Bronchial epithelial cell (primary cell): Measurements from ENCODE around the gene EMC10. TPM values are rescaled to one million over a fixed set of nuclear protein-coding genes. Genes with fewer than 3 reads are reported as not detected.
"Not testable (repeated sequence)": the region's sequence is repeated elsewhere in the genome, so short reads cannot be mapped to it uniquely, and the experiment has no call there.

Source experiments
- DNase-seq: peaks from one replicate; pipeline ENCODE4 v3.0.0-alpha.2; 2010; ENCODE audit warnings: low read depth
- FAIRE-seq: peaks from 2 replicates; lab custom pipeline; 2011; peaks lifted over from hg19 to GRCh38; lab: Jason Lieb, UNC
- H3K27me3 ChIP-seq: 2 replicates; pipeline ENCODE4 v1.5.1; 2011; ENCODE audit warnings: low read length; ENCODE audit not compliant: control insufficient read depth, insufficient read depth
- H3K36me3 ChIP-seq: 2 replicates; pipeline ENCODE4 v1.5.1; 2011; ENCODE audit warnings: low read length; ENCODE audit not compliant: control insufficient read depth, insufficient read depth
- H3K4me3 ChIP-seq: 2 replicates; pipeline ENCODE4 v1.5.1; 2011; ENCODE audit warnings: mild to moderate bottlenecking, low read depth, low read length, control low read depth
- CTCF ChIP-seq: IDR thresholded peaks from 2 replicates; pipeline ENCODE4 v1.5.1; 2011; ENCODE audit warnings: mild to moderate bottlenecking, moderate library complexity, low read length, control low read depth, inconsistent platforms; ENCODE audit not compliant: insufficient read depth, severe bottlenecking
- total RNA-seq: library from RNA; depleted of rRNA; stranded (reverse); fragments of >200 nt; gene quantifications from 2 replicates; pipeline ENCODE4 v1.2.1, GENCODE V29; 2014

EMC10 gene
- total RNA-seq, 1 donor from 2014 or later: 24.7 TPM

GRCh38 chr19:50435221-50435620 lies 41.1 kb upstream of the EMC10 start:
- no peak for TF ChIP-seq CTCF
- DNase-seq (no peak), FAIRE-seq (no peak)
- Histone ChIP-seq H3K27me3 (no peaks in the 10 kb centered on the region), H3K36me3 (no peaks in the 10 kb centered on the region), H3K4me3 (no peak overlapping the region)

DNA sequence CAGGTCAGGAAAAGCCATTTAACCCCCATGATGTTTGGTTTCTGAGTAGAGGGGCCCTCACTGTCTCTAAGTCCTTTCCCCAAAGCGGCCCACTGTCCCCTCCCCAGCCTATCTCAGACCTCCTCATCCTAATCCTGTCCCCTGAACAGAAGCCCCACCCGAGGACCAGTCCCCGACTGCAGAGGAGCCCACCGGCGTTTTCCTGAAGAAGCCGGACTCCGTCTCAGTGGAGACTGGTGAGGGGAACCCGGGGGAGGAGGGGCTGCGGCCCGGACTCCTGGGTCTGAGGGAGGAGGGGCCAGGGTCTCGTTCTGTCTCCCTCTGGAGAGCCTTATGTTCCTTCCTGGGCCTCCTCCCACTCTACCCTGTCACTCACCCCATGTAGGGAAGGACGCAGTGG lies 40.7 kb upstream of the EMC10 start:
- DNase-seq (no peak), FAIRE-seq (no peak)
- Histone ChIP-seq H3K4me3 (no peak overlapping the region), H3K27me3 (no peaks in the 10 kb centered on the region), H3K36me3 (no peaks in the 10 kb centered on the region)
- no peak for TF ChIP-seq CTCF

DNA sequence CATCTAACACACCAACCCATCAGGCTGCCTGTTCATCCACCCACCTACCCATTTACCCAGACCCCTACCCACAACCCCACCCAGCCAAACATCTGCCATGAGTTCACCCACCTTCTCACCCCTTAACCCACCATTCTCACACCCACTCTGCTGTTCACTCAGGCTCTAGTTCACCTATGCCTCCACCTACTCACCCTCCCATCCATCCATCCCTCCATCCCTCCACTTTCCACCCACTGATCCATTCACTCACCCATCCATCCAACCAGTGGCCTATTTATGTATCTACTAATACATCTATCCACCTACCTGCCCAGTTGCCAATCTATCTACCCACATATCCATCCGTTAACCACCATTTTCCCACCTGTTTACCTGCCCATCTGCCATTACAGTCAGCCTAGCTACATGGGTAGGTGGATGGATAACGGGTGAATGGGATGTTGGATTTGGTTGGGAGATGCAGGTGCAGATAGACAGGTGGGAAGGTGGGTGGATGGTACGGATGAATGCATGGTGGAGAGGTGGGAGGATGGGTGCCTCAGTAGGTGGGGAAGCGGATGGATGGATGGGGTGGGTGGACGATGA lies 38.4 kb upstream of the EMC10 start:
- Histone ChIP-seq H3K36me3 (no peaks in the 10 kb centered on the region), H3K27me3 (no peaks in the 10 kb centered on the region), H3K4me3 (no peak overlapping the region)
- DNase-seq (no peak), FAIRE-seq (no peak)
- no peak for TF ChIP-seq CTCF

GRCh38 chr19:50439130-50439529 lies 37.2 kb upstream of the EMC10 start:
- not testable (repeated sequence) for H3K27me3 ChIP-seq, H3K4me3 ChIP-seq, FAIRE-seq, H3K36me3 ChIP-seq, DNase-seq

DNA sequence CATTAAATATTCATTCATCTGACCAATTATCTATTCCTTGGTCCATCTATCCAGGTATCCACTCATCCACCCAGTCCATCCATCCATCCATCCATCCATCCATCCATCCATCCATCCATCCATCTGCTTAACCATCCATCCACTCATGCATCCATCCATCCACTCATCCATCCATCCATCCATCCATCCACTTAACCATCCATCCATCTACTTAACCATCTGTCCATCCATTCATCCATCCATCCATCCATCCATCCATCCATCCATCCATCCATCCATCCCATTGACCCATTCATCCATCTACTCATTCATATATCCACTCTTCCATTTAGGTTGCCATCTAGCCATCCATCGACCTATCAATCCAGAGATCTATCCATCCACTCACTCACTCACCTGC lies 32.2 kb upstream of the EMC10 start:
- FAIRE-seq (no peak), DNase-seq (no peak)
- TF ChIP-seq CTCF: no peak
- Histone ChIP-seq H3K36me3 (no peaks in the 10 kb centered on the region), H3K4me3 (no peak overlapping the region), H3K27me3 (no peaks in the 10 kb centered on the region)

- no peaks in the 10 kb centered on the region for H3K27me3 ChIP-seq
- no peak for TF ChIP-seq CTCF
- FAIRE-seq: no peak
- no peak for DNase-seq
- H3K4me3 ChIP-seq: no peak overlapping the region
- no peaks in the 10 kb centered on the region for H3K36me3 ChIP-seq
Measured at GRCh38 chr19:50447053-50447452, 29.3 kb upstream of the EMC10 start.
